GM23248 (cell line): ENCODE data around the gene RBBP8NL.

Source experiments
- EZH2 ChIP-seq: fragments of 200-600 bp; sonication (generic); IDR thresholded peaks from 2 replicates; pipeline ENCODE4 v1.6.1; 2018; ENCODE audit warnings: antibody characterized with exemption, mild to moderate bottlenecking; ENCODE audit not compliant: insufficient read depth, poor library complexity, severe bottlenecking
- EZH2phosphoT487 ChIP-seq: fragments of 200-600 bp; sonication (generic); IDR thresholded peaks from 2 replicates; pipeline ENCODE4 v1.6.1; 2018; ENCODE audit warnings: antibody characterized with exemption, moderate library complexity, mild to moderate bottlenecking, low read depth; ENCODE audit not compliant: insufficient read depth

GRCh38 chr20:62464990-62465389, 37.7 kb upstream of the RBBP8NL start:
- TF ChIP-seq EZH2 (no peak), EZH2phosphoT487 (no peak)
